Measurements from ENCODE around the gene STX2.

- TF ChIP-seq, protein P1, sequence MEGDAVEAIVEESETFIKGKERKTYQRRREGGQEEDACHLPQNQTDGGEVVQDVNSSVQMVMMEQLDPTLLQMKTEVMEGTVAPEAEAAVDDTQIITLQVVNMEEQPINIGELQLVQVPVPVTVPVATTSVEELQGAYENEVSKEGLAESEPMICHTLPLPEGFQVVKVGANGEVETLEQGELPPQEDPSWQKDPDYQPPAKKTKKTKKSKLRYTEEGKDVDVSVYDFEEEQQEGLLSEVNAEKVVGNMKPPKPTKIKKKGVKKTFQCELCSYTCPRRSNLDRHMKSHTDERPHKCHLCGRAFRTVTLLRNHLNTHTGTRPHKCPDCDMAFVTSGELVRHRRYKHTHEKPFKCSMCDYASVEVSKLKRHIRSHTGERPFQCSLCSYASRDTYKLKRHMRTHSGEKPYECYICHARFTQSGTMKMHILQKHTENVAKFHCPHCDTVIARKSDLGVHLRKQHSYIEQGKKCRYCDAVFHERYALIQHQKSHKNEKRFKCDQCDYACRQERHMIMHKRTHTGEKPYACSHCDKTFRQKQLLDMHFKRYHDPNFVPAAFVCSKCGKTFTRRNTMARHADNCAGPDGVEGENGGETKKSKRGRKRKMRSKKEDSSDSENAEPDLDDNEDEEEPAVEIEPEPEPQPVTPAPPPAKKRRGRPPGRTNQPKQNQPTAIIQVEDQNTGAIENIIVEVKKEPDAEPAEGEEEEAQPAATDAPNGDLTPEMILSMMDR (IDR thresholded peaks at IDR 0.05; ENCODE audit: poor library complexity): no peak
- no peak for TF ChIP-seq EZH2phosphoT487 (IDR thresholded peaks at IDR 0.05; ENCODE audit: low read depth, severe bottlenecking, unreplicated experiment)
- no peak for TF ChIP-seq EZH2 (IDR thresholded peaks at IDR 0.05; ENCODE audit: borderline replicate concordance)
Measured at GRCh38 chr12:130805635-130806034, 33.4 kb downstream of the STX2 start.

Measured in hepatocyte (in vitro differentiated cells).